HepG2 (cell line): ENCODE data around the gene ATP5MC2. TPM values are rescaled to one million over a fixed set of nuclear protein-coding genes. Genes with fewer than 3 reads are reported as not detected.

Experiments
- AGO2 ChIP-seq: fragments of 200-400 bp; formaldehyde crosslinking; optimal IDR thresholded peaks from 2 replicates; pipeline ENCODE3; 2017; ENCODE audit warnings: mild to moderate bottlenecking, low read depth, low read length, moderate library complexity
- ATF7 ChIP-seq, 2 experiments: fragments of 450-650 bp in 1 of 2; sonication (generic) in 1 of 2; formaldehyde crosslinking in 1 of 2; IDR thresholded peaks; 2 replicates each; pipeline versions ENCODE4 v1.4.0 to v1.6.1; 2016 to 2020; ENCODE audit warnings: antibody characterized with exemption in 1 of 2, mild to moderate bottlenecking in 1 of 2, missing genetic modification reagents in 1 of 2
- ATF7-NPFF ChIP-seq: sonication (generic); formaldehyde crosslinking; IDR thresholded peaks from 2 replicates; pipeline ENCODE4 v1.8.1; 2023; ENCODE audit warnings: mild to moderate bottlenecking, low read depth, missing genetic modification reagents, moderate library complexity
- CENPBD1 ChIP-seq: sonication (generic); formaldehyde crosslinking; IDR thresholded peaks from 2 replicates; pipeline ENCODE4 v1.8.0; 2022; ENCODE audit warnings: missing genetic modification reagents, low read depth, mild to moderate bottlenecking, borderline replicate concordance
- FOXP4 ChIP-seq: sonication (generic); formaldehyde crosslinking; IDR thresholded peaks from 2 replicates; pipeline ENCODE4 v1.4.0; 2020; ENCODE audit warnings: missing genetic modification reagents
- GMEB2 ChIP-seq: IDR thresholded peaks from 2 replicates; pipeline ENCODE4 v1.6.1; 2016; ENCODE audit warnings: missing biosample characterization, missing genetic modification reagents, low read depth
- MAFG ChIP-seq: sonication (generic); formaldehyde crosslinking; IDR thresholded peaks from 2 replicates; pipeline ENCODE4 v1.5.1; 2020; ENCODE audit warnings: mild to moderate bottlenecking, missing genetic modification reagents
- MEF2D ChIP-seq: sonication (generic); formaldehyde crosslinking; IDR thresholded peaks from 2 replicates; pipeline ENCODE4 v1.5.1; 2020; ENCODE audit warnings: mild to moderate bottlenecking, missing genetic modification reagents
- PATZ1 ChIP-seq: sonication (generic); formaldehyde crosslinking; IDR thresholded peaks from 2 replicates; pipeline ENCODE4 v1.4.0; 2020; ENCODE audit warnings: missing genetic modification reagents
- TARDBP ChIP-seq: sonication (generic); formaldehyde crosslinking; IDR thresholded peaks from 2 replicates; pipeline ENCODE4 v1.8.0; 2022; ENCODE audit warnings: mild to moderate bottlenecking, missing genetic modification reagents
- TP53 ChIP-seq: sonication (generic); formaldehyde crosslinking; conservative IDR thresholded peaks from 2 replicates; pipeline ENCODE4 v1.4.0; 2020; ENCODE audit warnings: missing genetic modification reagents
- TSC22D2 ChIP-seq: sonication (generic); formaldehyde crosslinking; IDR thresholded peaks from 2 replicates; pipeline ENCODE4 v1.5.1; 2020; ENCODE audit warnings: missing genetic modification reagents, mild to moderate bottlenecking, borderline replicate concordance
- U2AF1 ChIP-seq: fragments of 200-400 bp; formaldehyde crosslinking; optimal IDR thresholded peaks from 2 replicates; pipeline ENCODE3; 2017; ENCODE audit warnings: mild to moderate bottlenecking, low read depth, low read length
- ZBTB1 ChIP-seq: sonication (generic); formaldehyde crosslinking; IDR thresholded peaks from 2 replicates; pipeline ENCODE4 v1.4.0; 2020; ENCODE audit warnings: missing genetic modification reagents, borderline replicate concordance
- ZBTB44 ChIP-seq: sonication (generic); formaldehyde crosslinking; IDR thresholded peaks from 2 replicates; pipeline ENCODE4 v1.4.0; 2020; ENCODE audit warnings: missing genetic modification reagents
- ZNF17 ChIP-seq: sonication (generic); formaldehyde crosslinking; IDR thresholded peaks from 2 replicates; pipeline ENCODE4 v1.5.0; 2020; ENCODE audit warnings: mild to moderate bottlenecking, missing genetic modification reagents
- ZSCAN21 ChIP-seq: sonication (generic); formaldehyde crosslinking; IDR thresholded peaks from 2 replicates; pipeline ENCODE4 v1.8.0; 2022; ENCODE audit warnings: mild to moderate bottlenecking, missing genetic modification reagents, moderate library complexity, borderline replicate concordance
- polyA plus RNA-seq, 8 experiments: library from polyadenylated mRNA; depleted of rRNA in 3 of 8; stranded (reverse) in 7 of 8; unstranded in 1 of 8; fragments of >200 nt; fragmentation: Illumina TruSeq in 4 of 8; extraction: Trizol in 4 of 8; gene quantifications; 2 replicates each; pipeline versions ENCODE4 v1.2.1 to v1.2.3, GENCODE V29; 2011 to 2016; ENCODE audit warnings: low read depth in 4 of 8, missing spikeins in 1 of 8, mixed read lengths in 1 of 8; ENCODE audit not compliant: insufficient read depth in 1 of 8
- total RNA-seq, 5 experiments: library from RNA; depleted of rRNA; stranded (reverse); fragments of >200 nt; fragmentation: Illumina TruSeq; extraction: Trizol; gene quantifications; 2 replicates each; pipeline ENCODE4 v1.2.3, GENCODE V29; 2016; ENCODE audit warnings: low read depth in 1 of 5

Gene ATP5MC2
- total and polyA plus RNA-seq, 2 of the 13 experiments (the other 11 are each of a cell fraction or from before 2014, with no cell fraction given): 230 to 257 TPM

- peak; percentile 93 for TF ChIP-seq ZSCAN21 (CRISPR knock-in tag)
- TF ChIP-seq ZBTB1 (CRISPR knock-in tag): 0 out of 2 replicates have a peak, but pooled peaks have one; percentile 57
- peak; percentile 91 for TF ChIP-seq MEF2D (CRISPR knock-in tag)
- peak; percentile 83 for TF ChIP-seq ATF7-NPFF
- TF ChIP-seq TARDBP (CRISPR knock-in tag): peak; percentile 95
- TF ChIP-seq AGO2: peak; percentile 69
- peak; percentile 28; the same call in 1 of the 2 replicates for TF ChIP-seq ZBTB44 (CRISPR knock-in tag)
- peak; percentile 82 for TF ChIP-seq FOXP4 (CRISPR knock-in tag)
- TF ChIP-seq U2AF1: peak; percentile 77
- peak; percentile 74; the same call in 1 of the 2 replicates for TF ChIP-seq TSC22D2
- no peak for TF ChIP-seq TP53
- peak; percentile 32; the same call in 1 of the 2 replicates for TF ChIP-seq PATZ1
- 0 out of 2 replicates have a peak, but pooled peaks have one; percentile 2 for TF ChIP-seq GMEB2 (CRISPR knock-in tag)
- peak; percentile 6; the same call in 1 of the 2 replicates for TF ChIP-seq CENPBD1 (CRISPR knock-in tag)
- peak; percentile 53; the same call in 1 of the 2 replicates for TF ChIP-seq ZNF17
- no peak for TF ChIP-seq MAFG (CRISPR knock-in tag)
- TF ChIP-seq ATF7 (IDR thresholded peaks at IDR 0.05): no peak
- peak; percentile 65; the same call in 1 of the 2 replicates for TF ChIP-seq ATF7 (CRISPR knock-in tag; IDR thresholded peaks at IDR 0.05)
These were observed at the start of gene ATP5MC2 (continued) for GRCh38 chr12:53675701-53676607.
